IMR-90 (cell line): ENCODE results near the gene PDE6B. TPM values are rescaled to one million over a fixed set of nuclear protein-coding genes. Genes with fewer than 3 reads are reported as not detected.

ENCODE experiments used
- ATAC-seq: fragments of 200-7000 bp; cut with Tn5 transposase; 2 replicates; pipeline ENCODE4 v1.9.1; 2020; ENCODE audit warnings: low read depth, mild to moderate bottlenecking, moderate library complexity
- BruUV-seq: library from RNA; stranded (reverse); fragments of 400-500 nt; replicated peaks from 2 replicates; lab custom pipeline; 2021; lab: Mats Ljungman, UMichigan
- CTCF ChIA-PET: fragments of 300-600 bp; formaldehyde crosslinking; extraction: SDS; loops from one replicate; lab custom pipeline; 2021; ENCODE audit warnings: antibody characterized with exemption; lab: Yijun Ruan, JAX
- POLR2A ChIA-PET: fragments of 300-600 bp; sonication (Branson Sonifier 250); formaldehyde crosslinking; loops from one replicate; lab custom pipeline; 2022; ENCODE audit warnings: antibody characterized with exemption; ENCODE audit not compliant: unreplicated experiment; lab: Charles Lee
- DNase-seq: peaks from one replicate; pipeline ENCODE4 v3.0.0; 2013
- H2AFZ ChIP-seq: replicated peaks from 2 replicates; pipeline ENCODE3; 2013; ENCODE audit warnings: low read length, mild to moderate bottlenecking; ENCODE audit not compliant: poor library complexity
- H2AK5ac ChIP-seq: 2 replicates; pipeline ENCODE4 v1.6.1; 2013; ENCODE audit warnings: low read depth, low read length, inconsistent platforms
- H2AK9ac ChIP-seq: replicated peaks from 2 replicates; pipeline ENCODE3; 2013; ENCODE audit warnings: mild to moderate bottlenecking, low read depth, low read length, moderate library complexity; ENCODE audit not compliant: poor library complexity
- H2BK120ac ChIP-seq: 2 replicates; pipeline ENCODE4 v1.6.1; 2013; ENCODE audit warnings: low read depth, low read length, inconsistent platforms
- H2BK15ac ChIP-seq: 3 replicates; pipeline ENCODE4 v1.6.1; 2013; ENCODE audit warnings: low read depth, low read length, inconsistent platforms
- H2BK20ac ChIP-seq: 2 replicates; pipeline ENCODE4 v1.6.1; 2013; ENCODE audit warnings: low read depth, mild to moderate bottlenecking, inconsistent platforms, low read length, moderate library complexity
- H2BK5ac ChIP-seq: 2 replicates; pipeline ENCODE4 v1.6.1; 2013; ENCODE audit warnings: mild to moderate bottlenecking, low read depth, low read length, inconsistent platforms; ENCODE audit not compliant: poor library complexity, severe bottlenecking
- H3K14ac ChIP-seq: replicated peaks from 2 replicates; pipeline ENCODE4 v1.6.1; 2013; ENCODE audit warnings: low read depth, low read length, inconsistent platforms
- H3K18ac ChIP-seq: 2 replicates; pipeline ENCODE4 v1.6.1; 2013; ENCODE audit warnings: low read depth, low read length, control low read depth
- H3K23ac ChIP-seq: 2 replicates; pipeline ENCODE4 v1.6.1; 2013; ENCODE audit warnings: low read depth, low read length, inconsistent platforms
- H3K27ac ChIP-seq: 2 replicates; pipeline ENCODE4 v1.5.1; 2013; ENCODE audit warnings: mild to moderate bottlenecking, control low read depth, low read length; ENCODE audit not compliant: insufficient read depth
- H3K27me3 ChIP-seq: 2 replicates; pipeline ENCODE4 v1.6.1; 2013; ENCODE audit warnings: low read length; ENCODE audit not compliant: control insufficient read depth, insufficient read depth
- H3K36me3 ChIP-seq: 2 replicates; pipeline ENCODE4 v1.6.1; 2013; ENCODE audit warnings: low read length, mixed read lengths; ENCODE audit not compliant: control insufficient read depth, insufficient read depth
- H3K4ac ChIP-seq: 2 replicates; pipeline ENCODE4 v1.6.1; 2013; ENCODE audit warnings: low read depth, low read length, inconsistent platforms
- H3K4me1 ChIP-seq: 2 replicates; pipeline ENCODE4 v1.6.1; 2013; ENCODE audit warnings: low read length, mixed read lengths; ENCODE audit not compliant: control insufficient read depth, insufficient read depth
- H3K4me2 ChIP-seq: 2 replicates; pipeline ENCODE4 v1.6.1; 2013; ENCODE audit warnings: low read depth, mild to moderate bottlenecking, control low read depth, low read length, moderate library complexity
- H3K4me3 ChIP-seq: 2 replicates; pipeline ENCODE4 v1.5.1; 2013; ENCODE audit warnings: low read depth, mild to moderate bottlenecking, control low read depth, low read length, moderate library complexity; ENCODE audit not compliant: insufficient read depth
- H3K56ac ChIP-seq: 2 replicates; pipeline ENCODE4 v1.6.1; 2013; ENCODE audit warnings: low read length, inconsistent platforms; ENCODE audit not compliant: insufficient read depth; ENCODE audit errors: extremely low read depth
- H3K79me1 ChIP-seq, 2 experiments: 2 replicates each; pipeline ENCODE4 v1.6.1; 2013; ENCODE audit warnings: low read length in 2 of 2, inconsistent platforms in 1 of 2, low read depth in 1 of 2
- H3K9ac ChIP-seq: 2 replicates; pipeline ENCODE4 v1.6.1; 2013; ENCODE audit warnings: low read depth, low read length, control low read depth
- H3K9me1 ChIP-seq: 2 replicates; pipeline ENCODE4 v1.6.1; 2013; ENCODE audit warnings: low read length, inconsistent platforms; ENCODE audit not compliant: insufficient read depth
- H3K9me3 ChIP-seq: 2 replicates; pipeline ENCODE4 v1.6.1; 2013; ENCODE audit warnings: low read length; ENCODE audit not compliant: control insufficient read depth, insufficient read depth
- H4K20me1 ChIP-seq: 2 replicates; pipeline ENCODE4 v1.6.1; 2013; ENCODE audit warnings: low read length, inconsistent platforms; ENCODE audit not compliant: insufficient read depth
- H4K5ac ChIP-seq: 2 replicates; pipeline ENCODE4 v1.6.1; 2013; ENCODE audit warnings: mild to moderate bottlenecking, low read depth, low read length, control low read depth
- H4K8ac ChIP-seq, 2 experiments: 2 replicates each; pipeline ENCODE4 v1.6.1; 2013; ENCODE audit warnings: low read depth in 2 of 2, low read length in 2 of 2, control low read depth in 1 of 2, inconsistent platforms in 1 of 2
- H4K91ac ChIP-seq: 2 replicates; pipeline ENCODE4 v1.6.1; 2013; ENCODE audit warnings: low read depth, low read length, inconsistent platforms; ENCODE audit not compliant: insufficient read depth
- CEBPB ChIP-seq: IDR thresholded peaks from 2 replicates; pipeline ENCODE4 v1.6.1; 2012; ENCODE audit warnings: low read depth, low read length, improper control_type of control experiment
- MAZ ChIP-seq: IDR thresholded peaks from 2 replicates; pipeline ENCODE4 v1.6.1; 2012; ENCODE audit warnings: low read depth, mild to moderate bottlenecking, low read length, improper control_type of control experiment, moderate library complexity, borderline replicate concordance
- MXI1 ChIP-seq: IDR thresholded peaks from 2 replicates; pipeline ENCODE4 v1.6.1; 2012; ENCODE audit warnings: low read depth, mild to moderate bottlenecking, low read length, moderate library complexity, borderline replicate concordance
- NFE2L2 ChIP-seq: fragments of 150-350 bp; IDR thresholded peaks from 2 replicates; pipeline ENCODE4 v1.6.1; 2016; ENCODE audit warnings: low read depth, mild to moderate bottlenecking, low read length
- POLR2A ChIP-seq: IDR thresholded peaks from 2 replicates; pipeline ENCODE4 v1.6.1; 2012; ENCODE audit warnings: mild to moderate bottlenecking, low read depth, low read length
- RAD21 ChIP-seq: IDR thresholded peaks from 2 replicates; pipeline ENCODE4 v1.6.1; 2012; ENCODE audit warnings: low read length, improper control_type of control experiment
- RFX5 ChIP-seq: IDR thresholded peaks from 2 replicates; pipeline ENCODE4 v1.8.0; 2012; ENCODE audit warnings: low read depth, mild to moderate bottlenecking, low read length, moderate library complexity
- WGBS, 2 experiments: methylation state at CpG; one replicate each; pipeline versions ENCODE4 v1.1.5 to v1.1.7; 2013; ENCODE audit warnings: missing lambda C conversion rate in 2 of 2; ENCODE audit not compliant: insufficient read length in 1 of 2; ENCODE audit errors: extremely low coverage in 2 of 2; 5-methylcytosine and 5-hydroxymethylcytosine counted together
- dilution Hi-C: fragments of 300-500 bp; cut with HindIII; formaldehyde crosslinking; loops from one replicate; pipeline ENCODE4 v1.14.3; 2018; ENCODE audit warnings: low sequenced_read_pairs; ENCODE audit not compliant: unreplicated experiment
- in situ Hi-C: fragments of 300-500 bp; cut with MboI; formaldehyde crosslinking; loops from 3 replicates; pipeline ENCODE4 v1.14.3; 2019; ENCODE audit warnings: low sequenced_read_pairs, inconsistent platforms, mixed read lengths
- intact Hi-C: fragments of 100-400 bp; cut with micrococcal nuclease; formaldehyde crosslinking; loops from 2 replicates; pipeline ENCODE4 v1.10.0; 2022
- polyA plus RNA-seq, 3 experiments: library from polyadenylated mRNA; depleted of rRNA; stranded (reverse); fragments of >200 nt; gene quantifications; 2 replicates each; pipeline ENCODE4 v1.2.3, GENCODE V29; 2012; ENCODE audit warnings: low replicate concordance in 1 of 3
- total RNA-seq: library from RNA; depleted of rRNA; stranded (reverse); fragments of >200 nt; gene quantifications from 2 replicates; pipeline ENCODE4 v1.2.3, GENCODE V29; 2012
- TF ChIP-seq, protein P1 (sequence below): fragments of 150-350 bp; IDR thresholded peaks from 2 replicates; pipeline ENCODE4 v1.6.1; 2016; ENCODE audit warnings: low read depth, mild to moderate bottlenecking, low read length, moderate library complexity, borderline replicate concordance

Gene PDE6B
- total and polyA plus RNA-seq, 2 of the 4 experiments (the other 2 are of a cell fraction): under 0.01 TPM; not detected in 1

DNA sequence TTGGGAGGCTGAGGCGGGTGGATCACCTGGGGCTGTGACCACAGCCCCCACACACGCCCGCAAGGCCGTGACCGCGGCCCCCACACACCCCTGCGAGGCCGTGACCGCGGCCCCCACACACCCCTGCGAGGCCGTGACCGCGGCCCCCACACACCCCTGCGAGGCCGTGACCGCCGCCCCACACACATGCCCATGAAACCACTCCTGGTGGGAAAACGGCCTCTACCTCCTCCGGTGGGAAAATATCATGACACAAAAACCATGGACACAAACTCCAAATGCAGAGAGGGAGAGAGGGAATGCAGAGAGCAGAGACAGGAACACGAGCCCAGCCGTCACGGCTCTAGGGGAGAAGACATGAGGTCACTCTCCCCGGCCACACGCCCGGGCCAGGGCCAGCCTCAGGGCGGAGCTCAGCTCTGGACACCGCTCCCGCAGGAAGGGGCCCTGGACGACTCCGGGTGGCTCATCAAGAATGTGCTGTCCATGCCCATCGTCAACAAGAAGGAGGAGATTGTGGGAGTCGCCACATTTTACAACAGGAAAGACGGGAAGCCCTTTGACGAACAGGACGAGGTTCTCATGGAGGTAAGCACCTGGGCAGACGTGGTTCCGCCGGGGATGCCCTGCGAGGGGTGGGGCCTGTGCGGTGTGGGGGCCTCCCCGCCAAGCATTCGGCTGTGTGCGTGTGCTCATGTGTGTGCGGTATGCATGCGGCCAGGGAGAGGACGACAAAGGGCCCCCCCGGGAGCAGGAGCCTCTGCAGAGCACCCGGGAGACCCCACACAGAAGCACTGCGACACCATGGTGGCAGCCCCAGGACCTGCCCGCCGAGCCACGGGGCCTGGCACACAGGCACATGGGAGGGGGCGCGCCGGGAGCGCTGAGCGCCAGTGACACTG, 31.3 kb downstream of the PDE6B start:
- DNase-seq: no peak
- POLR2A ChIA-PET: no interaction called here
- no TSS peak for BruUV-seq

More for the DNA sequence above, 31.3 kb downstream of the PDE6B start:
- Histone ChIP-seq H3K9me3 (peaks cover 18% of the 10 kb centered on the region), H4K8ac (no peak overlapping the region), H2AK5ac (no peak overlapping the region), H2AK9ac (no peak overlapping the region), H3K79me1 (no peaks in the 10 kb centered on the region), H2AFZ (no peak overlapping the region), H3K9me1 (no peaks in the 10 kb centered on the region), H2BK15ac (no peak overlapping the region), H2BK5ac (no peak overlapping the region), H4K5ac (no peak overlapping the region), H2BK20ac (no peak overlapping the region), H3K18ac (no peak overlapping the region), H3K4ac (no peak overlapping the region), H3K27ac (no peak overlapping the region), H3K4me2 (no peak overlapping the region), H4K20me1 (no peaks in the 10 kb centered on the region), H3K27me3 (peaks cover 4% of the 10 kb centered on the region; the same call in 1 of the 2 replicates), H3K9ac (no peak overlapping the region), H3K36me3 (no peaks in the 10 kb centered on the region), H3K4me3 (no peak overlapping the region), H2BK120ac (no peak overlapping the region), H3K23ac (no peak overlapping the region), H4K91ac (no peak overlapping the region), H3K14ac (no peak overlapping the region), H3K4me1 (no peaks in the 10 kb centered on the region), H3K56ac (no peak overlapping the region)
- in situ Hi-C loops: no loop called here
- CTCF ChIA-PET: no interaction called here
- intact Hi-C loops: no loop called here
- dilution Hi-C loops: no loop called here
- TF ChIP-seq CEBPB (no peak), POLR2A (no peak), MAZ (no peak), RAD21 (no peak), RFX5 (no peak), MXI1 (no peak), NFE2L2 (no peak)
- TF ChIP-seq, protein P1, sequence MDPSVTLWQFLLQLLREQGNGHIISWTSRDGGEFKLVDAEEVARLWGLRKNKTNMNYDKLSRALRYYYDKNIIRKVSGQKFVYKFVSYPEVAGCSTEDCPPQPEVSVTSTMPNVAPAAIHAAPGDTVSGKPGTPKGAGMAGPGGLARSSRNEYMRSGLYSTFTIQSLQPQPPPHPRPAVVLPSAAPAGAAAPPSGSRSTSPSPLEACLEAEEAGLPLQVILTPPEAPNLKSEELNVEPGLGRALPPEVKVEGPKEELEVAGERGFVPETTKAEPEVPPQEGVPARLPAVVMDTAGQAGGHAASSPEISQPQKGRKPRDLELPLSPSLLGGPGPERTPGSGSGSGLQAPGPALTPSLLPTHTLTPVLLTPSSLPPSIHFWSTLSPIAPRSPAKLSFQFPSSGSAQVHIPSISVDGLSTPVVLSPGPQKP: no peak
- ATAC-seq: no peak
- 83% methylated on average over 28 of the region's 58 CpGs; no CpG with 5 or more reads in 1 of the 2 experiments for WGBS, 2 experiments
